Endometrium (tissue), 2 donors: ENCODE data around the gene HECTD3.

ENCODE experiments used
- FAIRE-seq: peaks from 2 replicates; lab custom pipeline; 2012; peaks lifted over from hg19 to GRCh38; lab: Jason Lieb, UNC
- donor health status: control.
- donor health status: control.

Gene HECTD3

GRCh38 chr1:45010855-45011811, at the start of gene HECTD3:
Gene HECTD3 (minus strand): TSS chr1:45011324. CDS start chr1:45011257, 67 bp downstream.
- FAIRE-seq: no peak

- FAIRE-seq: no peak
Observed at GRCh38 chr1:45059829-45060228, 48.7 kb upstream of the HECTD3 start.

GRCh38 chr1:45057542-45057941, 46.4 kb upstream of the HECTD3 start:
- FAIRE-seq: no peak

- FAIRE-seq: no peak
Observed at GRCh38 chr1:45051005-45051772, 40.1 kb upstream of the HECTD3 start.

GRCh38 chr1:45047032-45047431, 35.9 kb upstream of the HECTD3 start:
- no peak for FAIRE-seq

GRCh38 chr1:45044916-45045315, 33.8 kb upstream of the HECTD3 start:
- no peak for FAIRE-seq

- no peak for FAIRE-seq
Observed at GRCh38 chr1:45043094-45043493, 32.0 kb upstream of the HECTD3 start.

- no peak for FAIRE-seq
Observed at GRCh38 chr1:45040297-45040696, 29.2 kb upstream of the HECTD3 start.

- FAIRE-seq: no peak
Observed at GRCh38 chr1:45038661-45039364, 27.7 kb upstream of the HECTD3 start.

GRCh38 chr1:45038240-45038639, 27.1 kb upstream of the HECTD3 start:
- no peak for FAIRE-seq

GRCh38 chr1:45037456-45037855, 26.3 kb upstream of the HECTD3 start:
- no peak for FAIRE-seq

- no peak for FAIRE-seq
Observed at GRCh38 chr1:45035631-45036301, 24.6 kb upstream of the HECTD3 start.

- no peak for FAIRE-seq
Observed at GRCh38 chr1:45033356-45033755, 22.2 kb upstream of the HECTD3 start.

- no peak for FAIRE-seq
Observed at GRCh38 chr1:45032837-45033236, 21.7 kb upstream of the HECTD3 start.

- FAIRE-seq: no peak
Observed at GRCh38 chr1:45026446-45026845, 15.3 kb upstream of the HECTD3 start.

- no peak for FAIRE-seq
Observed at GRCh38 chr1:45023663-45024062, 12.5 kb upstream of the HECTD3 start.

GRCh38 chr1:45018599-45019230, 7.6 kb upstream of the HECTD3 start:
- no peak for FAIRE-seq

- no peak for FAIRE-seq
Observed at GRCh38 chr1:45016767-45017166, 5.6 kb upstream of the HECTD3 start.

- FAIRE-seq: no peak
Observed at GRCh38 chr1:45016090-45016697, 5.1 kb upstream of the HECTD3 start.

- no peak for FAIRE-seq
Observed at GRCh38 chr1:45015683-45016082, 4.6 kb upstream of the HECTD3 start.
